Prostate gland (tissue), 2 donors: Measurements from ENCODE around the gene MAGI2.

ENCODE experiments used
- POLR2A ChIP-seq: fragments of 450-650 bp; IDR thresholded peaks from one replicate; pipeline ENCODE4 v1.6.1; 2016; ENCODE audit warnings: antibody characterized with exemption, mild to moderate bottlenecking
- POLR2AphosphoS5 ChIP-seq: sonication (generic); formaldehyde crosslinking; IDR thresholded peaks from one replicate; pipeline ENCODE4 v1.6.1; 2017; ENCODE audit warnings: antibody characterized with exemption
- TF ChIP-seq, protein P1 (sequence below), 4 experiments: fragments of 200-600 bp in 2 of 4; fragments of 450-650 bp in 2 of 4; sonication (generic) in 2 of 4; IDR thresholded peaks; 1 replicate in 3 of 4; 2 replicates in 1 of 4; pipeline ENCODE4 v1.5.1; 2016 to 2019; ENCODE audit warnings: antibody characterized with exemption in 4 of 4, mild to moderate bottlenecking in 2 of 4, moderate library complexity in 2 of 4

DNA sequence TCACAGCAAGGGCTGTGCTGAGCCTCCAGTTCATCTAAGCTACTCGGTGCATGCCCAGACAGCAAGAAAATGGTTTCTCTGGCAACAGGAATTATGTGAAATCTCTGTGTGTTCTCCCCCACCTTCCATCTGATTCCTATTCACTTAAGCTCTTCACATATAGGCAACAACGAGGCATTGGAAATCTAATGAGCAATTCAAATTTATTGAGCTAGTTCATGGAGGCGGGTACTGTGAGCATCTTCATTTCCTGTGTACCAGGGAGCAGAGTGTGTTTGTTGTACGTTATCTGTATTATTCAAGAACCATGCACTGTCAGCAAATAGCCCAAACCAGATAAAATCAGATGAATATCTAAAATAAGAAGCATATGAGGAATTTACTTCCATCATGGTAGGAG, 739.1 kb downstream of the MAGI2 start:
- TF ChIP-seq, protein P1, sequence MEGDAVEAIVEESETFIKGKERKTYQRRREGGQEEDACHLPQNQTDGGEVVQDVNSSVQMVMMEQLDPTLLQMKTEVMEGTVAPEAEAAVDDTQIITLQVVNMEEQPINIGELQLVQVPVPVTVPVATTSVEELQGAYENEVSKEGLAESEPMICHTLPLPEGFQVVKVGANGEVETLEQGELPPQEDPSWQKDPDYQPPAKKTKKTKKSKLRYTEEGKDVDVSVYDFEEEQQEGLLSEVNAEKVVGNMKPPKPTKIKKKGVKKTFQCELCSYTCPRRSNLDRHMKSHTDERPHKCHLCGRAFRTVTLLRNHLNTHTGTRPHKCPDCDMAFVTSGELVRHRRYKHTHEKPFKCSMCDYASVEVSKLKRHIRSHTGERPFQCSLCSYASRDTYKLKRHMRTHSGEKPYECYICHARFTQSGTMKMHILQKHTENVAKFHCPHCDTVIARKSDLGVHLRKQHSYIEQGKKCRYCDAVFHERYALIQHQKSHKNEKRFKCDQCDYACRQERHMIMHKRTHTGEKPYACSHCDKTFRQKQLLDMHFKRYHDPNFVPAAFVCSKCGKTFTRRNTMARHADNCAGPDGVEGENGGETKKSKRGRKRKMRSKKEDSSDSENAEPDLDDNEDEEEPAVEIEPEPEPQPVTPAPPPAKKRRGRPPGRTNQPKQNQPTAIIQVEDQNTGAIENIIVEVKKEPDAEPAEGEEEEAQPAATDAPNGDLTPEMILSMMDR (IDR thresholded peaks at IDR 0.05) = no peak
- TF ChIP-seq POLR2A (no peak), POLR2AphosphoS5 (no peak)
